Stimulated activated naive CD8-positive, alpha-beta T cell treated with anti-CD3 and anti-CD28 coated beads, Interleukin-15, Interleukin-2, amounts not matched to agents 100 U/mL and 50 U/mL, for 24 hours (primary cell): ENCODE data around the gene MFAP2.

ENCODE experiments used
- ATAC-seq: fragments of 150-1000 bp; cut with Tn5 transposase; one replicate; pipeline ENCODE4 v1.10.0; 2021
- DNase-seq: peaks from one replicate; pipeline ENCODE4 v3.0.0; 2021

The MFAP2 gene

DNA sequence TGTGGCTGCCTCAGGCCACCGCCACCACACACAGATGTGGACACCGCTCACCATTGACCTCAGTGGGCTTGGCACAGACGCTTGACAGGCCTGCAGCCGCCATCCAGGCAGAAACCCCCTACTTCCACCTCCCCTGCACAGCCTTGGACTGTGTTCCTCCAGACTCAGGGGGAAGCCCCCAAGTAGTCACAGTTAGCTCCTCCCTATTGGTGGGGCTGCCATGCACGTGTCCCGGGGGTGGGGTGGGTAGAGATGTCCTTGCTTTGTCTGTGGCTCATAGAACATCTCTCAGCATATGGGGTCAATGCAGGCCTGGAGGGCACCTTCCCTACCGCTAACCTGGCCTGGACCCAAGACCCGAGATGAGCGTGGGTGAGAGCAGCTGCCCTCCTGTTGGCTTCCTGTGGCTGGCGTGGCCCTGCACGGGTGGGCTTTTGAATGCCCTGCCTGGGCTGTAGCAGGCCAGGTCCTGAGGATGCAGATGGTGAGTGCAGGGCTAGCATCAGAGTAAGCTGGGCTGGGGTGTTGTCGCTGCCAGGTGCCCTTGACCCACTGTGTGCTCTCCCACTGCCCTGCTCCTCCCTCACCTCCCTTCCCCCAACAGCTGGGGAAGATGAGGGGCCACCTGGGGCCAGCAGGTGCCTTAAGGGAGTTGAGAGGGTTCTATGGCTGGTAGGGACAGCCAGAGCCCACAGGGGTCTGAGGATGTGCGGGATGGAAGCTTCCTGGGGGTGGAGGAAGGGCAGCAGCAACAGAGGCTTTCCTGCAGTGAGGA lies 52.5 kb downstream of the MFAP2 start:
- DNase-seq, result no peak
- ATAC-seq, result peak; percentile 52

- ATAC-seq, result no peak
- no peak for DNase-seq
Measured at GRCh38 chr1:16927256-16927655, 53.2 kb downstream of the MFAP2 start.

- no peak for ATAC-seq
Measured at GRCh38 chr1:16926491-16927073, 53.8 kb downstream of the MFAP2 start.

GRCh38 chr1:16925635-16926490 lies 54.6 kb downstream of the MFAP2 start:
- ATAC-seq, result no peak
- DNase-seq, result no peak

More at GRCh38 chr1:16926491-16927073, 53.8 kb downstream of the MFAP2 start:
- no peak for DNase-seq

DNA sequence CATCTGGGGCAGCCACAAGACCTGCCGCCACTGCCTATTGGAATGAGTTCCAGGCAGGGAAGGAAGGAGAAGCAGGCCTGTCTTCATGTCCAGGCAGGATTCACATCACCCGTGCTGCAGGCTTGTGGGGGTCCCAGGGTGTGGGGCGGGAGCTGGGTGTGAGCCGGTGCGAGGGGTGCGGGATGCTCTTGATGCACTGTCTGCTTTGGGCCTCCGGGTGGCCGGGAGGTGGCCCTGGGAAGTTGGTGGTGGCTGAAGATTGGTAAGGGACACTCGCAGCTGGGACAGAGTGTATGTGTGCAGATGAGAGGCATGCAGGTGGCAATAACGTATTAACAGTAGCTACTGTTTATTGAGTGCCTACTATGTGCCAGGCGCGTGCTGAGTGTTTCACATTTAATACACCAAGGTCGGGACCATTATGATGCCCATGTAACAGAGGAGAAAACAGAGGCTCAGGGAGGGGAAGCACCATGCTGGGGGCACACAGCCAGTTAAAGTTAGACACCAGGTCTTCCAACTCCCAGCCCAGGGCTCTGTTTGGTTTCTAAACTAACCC lies 55.4 kb downstream of the MFAP2 start:
- ATAC-seq (no peak), DNase-seq (no peak)
